Dendritic cell treated with granulocyte-macrophage colony-stimulating factor and Interleukin-4, amounts not matched to agents 40 ng/mL and 50 ng/mL, for 4 days (primary cell): Measurements from ENCODE around the gene PTPRK.

Experiments
- H3K27ac Mint-ChIP-seq: one replicate; pipeline ENCODE4 v1.8.0; 2022; ENCODE audit warnings: mild to moderate bottlenecking, mixed read lengths
- H3K27me3 Mint-ChIP-seq: one replicate; pipeline ENCODE4 v1.8.0; 2022; ENCODE audit warnings: mild to moderate bottlenecking, mixed read lengths
- H3K36me3 Mint-ChIP-seq: one replicate; pipeline ENCODE4 v1.8.0; 2022; ENCODE audit warnings: low read depth, mixed read lengths
- H3K4me1 Mint-ChIP-seq: one replicate; pipeline ENCODE4 v1.8.0; 2022; ENCODE audit warnings: low read depth, mixed read lengths
- H3K4me3 Mint-ChIP-seq: one replicate; pipeline ENCODE4 v1.8.0; 2022; ENCODE audit warnings: mild to moderate bottlenecking, moderate library complexity, mixed read lengths
- H3K9me3 Mint-ChIP-seq: one replicate; pipeline ENCODE4 v1.8.0; 2022; ENCODE audit warnings: mixed read lengths
- intact Hi-C: fragments of 100-400 bp; cut with micrococcal nuclease; formaldehyde crosslinking; loops from one replicate; pipeline ENCODE4 v1.15.0; 2022

The PTPRK gene

DNA sequence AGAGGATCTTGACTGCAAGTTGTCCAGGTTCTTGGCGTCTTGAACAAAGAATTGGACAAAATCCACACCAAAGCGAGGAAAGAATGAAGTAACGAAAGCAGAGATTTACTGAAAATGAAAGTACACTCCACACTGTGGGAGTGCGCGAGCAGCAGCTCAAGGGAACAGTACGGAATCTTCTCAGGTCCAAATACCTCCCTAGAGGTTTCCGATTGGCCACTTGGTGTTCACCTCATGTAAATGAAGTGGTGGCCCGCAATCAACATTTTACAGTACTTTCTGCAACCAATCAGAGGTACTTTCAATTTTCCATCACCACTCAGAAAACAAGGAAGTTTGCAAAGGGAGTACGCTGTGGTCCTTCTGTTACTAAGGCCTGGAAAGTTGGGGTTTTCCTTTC, 122.4 kb downstream of the PTPRK start:
- no peaks in the 10 kb centered on the region for H3K36me3 Mint-ChIP-seq
- no peaks in the 10 kb centered on the region for H3K9me3 Mint-ChIP-seq
- H3K4me1 Mint-ChIP-seq, result no peaks in the 10 kb centered on the region
- H3K27ac Mint-ChIP-seq, result no peak overlapping the region
- intact Hi-C loops, result no loop called here
- no peaks in the 10 kb centered on the region for H3K27me3 Mint-ChIP-seq
- no peak overlapping the region for H3K4me3 Mint-ChIP-seq

DNA sequence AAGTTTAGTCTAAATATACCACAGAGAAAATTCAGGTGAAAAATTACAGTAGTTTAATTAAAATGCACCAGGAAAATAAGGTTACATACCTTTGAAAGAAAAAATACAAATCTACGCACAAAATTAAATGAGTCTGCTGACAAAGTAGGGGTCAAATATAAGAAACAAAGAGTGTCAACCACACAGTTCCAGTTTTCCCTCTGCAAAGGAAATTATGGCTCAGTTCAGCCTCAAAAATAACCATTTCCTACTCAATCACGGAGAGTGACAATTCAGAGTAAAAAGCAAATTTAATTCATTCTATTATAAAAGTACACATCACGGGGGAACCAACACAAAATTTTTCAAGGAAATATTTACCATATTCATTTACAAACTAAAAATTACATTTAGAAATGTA, 124.8 kb downstream of the PTPRK start:
- no peaks in the 10 kb centered on the region for H3K4me1 Mint-ChIP-seq
- no peak overlapping the region for H3K27ac Mint-ChIP-seq
- H3K36me3 Mint-ChIP-seq, result no peaks in the 10 kb centered on the region
- intact Hi-C loops, result no loop called here
- no peak overlapping the region for H3K4me3 Mint-ChIP-seq
- H3K27me3 Mint-ChIP-seq, result no peaks in the 10 kb centered on the region
- no peaks in the 10 kb centered on the region for H3K9me3 Mint-ChIP-seq

- Mint-ChIP-seq H3K4me1 (no peaks in the 10 kb centered on the region), H3K36me3 (no peaks in the 10 kb centered on the region), H3K27ac (no peak overlapping the region), H3K9me3 (no peaks in the 10 kb centered on the region), H3K27me3 (no peaks in the 10 kb centered on the region), H3K4me3 (no peak overlapping the region)
- intact Hi-C loops, result no loop called here
Observed at GRCh38 chr6:128395188-128395587, 125.2 kb downstream of the PTPRK start.

GRCh38 chr6:128394167-128394566, 126.2 kb downstream of the PTPRK start:
- Mint-ChIP-seq H3K4me1 (no peaks in the 10 kb centered on the region), H3K27me3 (no peaks in the 10 kb centered on the region), H3K36me3 (no peaks in the 10 kb centered on the region), H3K9me3 (no peaks in the 10 kb centered on the region), H3K4me3 (no peak overlapping the region), H3K27ac (no peak overlapping the region)
- intact Hi-C loops, result no loop called here

DNA sequence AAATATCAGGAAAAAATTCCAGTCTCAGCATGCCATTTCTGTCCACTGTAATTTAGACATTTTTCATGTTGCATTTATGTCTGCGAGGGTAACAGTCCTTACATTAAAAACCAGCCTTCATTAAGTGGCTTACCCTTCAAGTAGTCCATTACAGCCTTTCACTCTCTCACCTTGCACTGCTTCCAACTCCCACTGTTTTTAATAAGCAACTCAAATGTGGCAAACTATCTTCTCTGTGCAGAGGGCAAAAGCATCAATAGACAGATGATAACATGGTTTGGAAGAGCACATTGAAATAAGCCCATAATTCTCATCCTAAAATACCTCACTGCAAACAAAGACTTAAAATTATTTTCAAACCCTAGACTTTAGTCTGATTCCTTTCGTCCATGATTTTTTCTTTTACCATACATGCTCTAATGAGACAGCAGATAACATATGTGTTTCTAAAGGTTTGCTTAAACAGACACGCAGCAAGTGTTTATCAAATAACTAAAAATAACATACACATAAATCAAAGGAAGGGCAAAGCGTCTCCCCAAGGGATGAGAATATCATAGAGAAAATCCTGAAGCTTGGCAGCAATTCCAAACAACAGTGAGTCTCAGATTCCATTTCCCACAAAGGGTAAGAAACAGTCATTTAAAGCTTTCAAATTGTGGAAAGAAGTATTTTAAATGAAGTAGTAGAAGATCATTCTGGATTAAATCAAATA, 130.4 kb downstream of the PTPRK start:
- no peaks in the 10 kb centered on the region for H3K36me3 Mint-ChIP-seq
- no peaks in the 10 kb centered on the region for H3K9me3 Mint-ChIP-seq
- intact Hi-C loops, result no loop called here
- H3K27ac Mint-ChIP-seq, result no peak overlapping the region
- H3K27me3 Mint-ChIP-seq, result no peaks in the 10 kb centered on the region
- no peaks in the 10 kb centered on the region for H3K4me1 Mint-ChIP-seq
- H3K4me3 Mint-ChIP-seq, result no peak overlapping the region

- H3K4me1 Mint-ChIP-seq, result no peaks in the 10 kb centered on the region
- H3K9me3 Mint-ChIP-seq, result no peaks in the 10 kb centered on the region
- no peaks in the 10 kb centered on the region for H3K27me3 Mint-ChIP-seq
- H3K27ac Mint-ChIP-seq, result no peak overlapping the region
- no peak overlapping the region for H3K4me3 Mint-ChIP-seq
- intact Hi-C loops, result no loop called here
- no peaks in the 10 kb centered on the region for H3K36me3 Mint-ChIP-seq
Observed at GRCh38 chr6:128388380-128388779, 132.0 kb downstream of the PTPRK start.

DNA sequence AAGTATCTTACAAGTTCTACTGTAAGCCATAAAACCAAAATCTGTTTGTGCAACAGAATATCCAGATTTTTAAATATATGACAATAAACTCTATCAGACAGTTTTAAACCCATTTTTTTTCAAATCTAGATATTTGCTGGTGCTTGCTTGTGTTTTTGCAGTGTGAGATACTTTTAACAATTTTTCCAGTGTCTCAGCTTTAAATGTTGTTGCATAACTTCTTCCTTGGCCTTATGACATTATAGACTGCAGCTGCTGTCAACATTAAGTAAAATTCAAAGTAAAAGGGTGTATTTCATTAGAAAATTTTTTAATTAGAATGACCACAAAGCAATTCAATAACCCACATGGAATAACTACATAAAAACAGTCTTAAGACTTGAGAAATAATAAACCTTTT, 139.5 kb downstream of the PTPRK start:
- Mint-ChIP-seq H3K4me1 (no peaks in the 10 kb centered on the region), H3K27me3 (no peaks in the 10 kb centered on the region), H3K27ac (no peak overlapping the region), H3K4me3 (no peak overlapping the region), H3K9me3 (peaks cover 14% of the 10 kb centered on the region), H3K36me3 (no peaks in the 10 kb centered on the region)
- intact Hi-C loops, result no loop called here

DNA sequence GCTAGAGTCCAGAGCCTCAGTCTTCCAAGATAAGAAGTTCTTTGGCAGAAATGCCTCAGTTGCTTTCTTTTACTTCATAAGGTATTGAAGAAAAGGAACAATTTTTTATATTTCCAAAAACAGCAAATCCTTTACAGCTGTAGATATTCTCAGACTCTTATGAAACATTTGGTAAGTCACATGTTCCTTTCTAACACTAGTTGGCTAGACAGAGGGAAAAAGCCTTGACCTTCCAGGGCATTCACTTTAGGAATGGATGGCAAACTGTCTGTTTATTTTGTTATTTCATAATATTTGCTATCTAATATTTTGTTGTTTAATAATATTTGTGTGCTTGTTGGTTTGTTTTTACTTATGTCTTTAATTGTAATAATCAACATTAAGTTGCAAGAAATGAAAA, 140.8 kb downstream of the PTPRK start:
- Mint-ChIP-seq H3K36me3 (no peaks in the 10 kb centered on the region), H3K27me3 (no peaks in the 10 kb centered on the region), H3K4me1 (no peaks in the 10 kb centered on the region), H3K27ac (no peak overlapping the region), H3K9me3 (peaks cover 27% of the 10 kb centered on the region), H3K4me3 (no peak overlapping the region)
- intact Hi-C loops, result no loop called here

- Mint-ChIP-seq H3K4me3 (no peak overlapping the region), H3K36me3 (no peaks in the 10 kb centered on the region)
- intact Hi-C loops, result no loop called here
Observed at GRCh38 chr6:128376952-128377503, 143.4 kb downstream of the PTPRK start.

DNA sequence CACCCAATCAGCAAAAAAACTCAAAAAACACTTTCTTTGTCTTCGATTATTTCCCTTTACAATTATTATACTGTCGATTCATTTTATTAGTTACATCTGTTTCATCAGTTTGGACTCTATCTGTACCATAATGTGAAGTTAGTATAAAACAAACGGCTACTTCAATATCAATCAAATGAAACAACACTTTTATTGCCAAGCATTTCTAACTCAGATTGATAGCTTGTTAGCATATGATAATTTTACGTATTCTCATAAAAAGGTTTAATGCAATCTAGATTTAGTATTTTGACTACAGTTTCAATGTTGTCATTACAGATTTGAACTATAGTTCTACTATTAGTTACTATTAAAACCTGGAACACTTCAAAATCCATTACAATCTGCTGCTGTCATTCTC, 149.3 kb downstream of the PTPRK start:
- Mint-ChIP-seq H3K4me3 (no peak overlapping the region), H3K27ac (no peak overlapping the region), H3K27me3 (no peaks in the 10 kb centered on the region), H3K36me3 (no peaks in the 10 kb centered on the region), H3K9me3 (peaks cover 23% of the 10 kb centered on the region), H3K4me1 (no peaks in the 10 kb centered on the region)
- intact Hi-C loops, result no loop called here

More at GRCh38 chr6:128376952-128377503, 143.4 kb downstream of the PTPRK start:
- Mint-ChIP-seq H3K27me3 (no peaks in the 10 kb centered on the region), H3K4me1 (no peaks in the 10 kb centered on the region), H3K9me3 (peaks cover 34% of the 10 kb centered on the region), H3K27ac (no peak overlapping the region)

DNA sequence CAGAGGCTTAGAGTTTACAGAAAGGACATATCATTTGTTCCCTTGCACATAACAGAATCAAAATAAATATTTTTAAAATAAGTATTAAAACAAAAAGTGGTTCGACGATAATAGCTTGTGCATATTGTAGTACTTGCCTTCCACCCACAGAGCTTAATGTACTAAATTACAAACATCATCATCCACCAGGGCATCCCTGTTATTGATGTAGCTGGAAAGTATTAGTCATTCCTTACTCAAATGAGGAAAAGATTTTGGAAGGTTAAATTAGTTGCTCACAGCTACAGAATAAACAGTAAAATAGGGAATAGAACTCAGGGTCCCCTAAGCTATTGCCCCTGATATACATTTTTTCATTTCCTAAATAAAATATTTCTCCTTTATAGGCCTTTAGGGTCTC, 150.3 kb downstream of the PTPRK start:
- intact Hi-C loops, result no loop called here
- no peak overlapping the region for H3K4me3 Mint-ChIP-seq
- H3K4me1 Mint-ChIP-seq, result no peaks in the 10 kb centered on the region

GRCh38 chr6:128368213-128368944, 152.0 kb downstream of the PTPRK start:
- Mint-ChIP-seq H3K27me3 (no peaks in the 10 kb centered on the region), H3K9me3 (no peaks in the 10 kb centered on the region), H3K36me3 (no peaks in the 10 kb centered on the region), H3K4me3 (no peak overlapping the region), H3K27ac (no peak overlapping the region), H3K4me1 (no peaks in the 10 kb centered on the region)
- intact Hi-C loops, result no loop called here

More for the DNA sequence above, 150.3 kb downstream of the PTPRK start:
- Mint-ChIP-seq H3K9me3 (peaks cover 12% of the 10 kb centered on the region), H3K27ac (no peak overlapping the region), H3K36me3 (no peaks in the 10 kb centered on the region), H3K27me3 (no peaks in the 10 kb centered on the region)

GRCh38 chr6:128367437-128367836, 153.0 kb downstream of the PTPRK start:
- Mint-ChIP-seq H3K4me3 (no peak overlapping the region), H3K4me1 (no peaks in the 10 kb centered on the region), H3K27me3 (no peaks in the 10 kb centered on the region), H3K9me3 (no peaks in the 10 kb centered on the region), H3K36me3 (no peaks in the 10 kb centered on the region), H3K27ac (no peak overlapping the region)
- intact Hi-C loops, result no loop called here

- Mint-ChIP-seq H3K4me3 (no peak overlapping the region), H3K27ac (no peak overlapping the region), H3K4me1 (no peaks in the 10 kb centered on the region), H3K27me3 (no peaks in the 10 kb centered on the region), H3K36me3 (no peaks in the 10 kb centered on the region), H3K9me3 (no peaks in the 10 kb centered on the region)
- intact Hi-C loops, result no loop called here
Observed at GRCh38 chr6:128365520-128366160, 154.8 kb downstream of the PTPRK start.
